Activated T-cell treated with anti-CD3 and anti-CD28 coated beads, Interleukin-2, amount 50 U/mL, for 72 hours (primary cell): ENCODE results near the gene RFT1. TPM values are rescaled to one million over a fixed set of nuclear protein-coding genes. Genes with fewer than 3 reads are reported as not detected.

ENCODE experiments used
- ATAC-seq, 2 donors: fragments of 150-1000 bp; cut with Tn5 transposase; replicated peaks in 1 of 2; 2 replicates each; pipeline ENCODE4 v1.10.0; 2021; ENCODE audit warnings: moderate library complexity in 2 of 2, mild to moderate bottlenecking in 1 of 2
- DNase-seq, 2 donors: peaks; one replicate each; pipeline ENCODE4 v3.0.0; 2021 to 2022; ENCODE audit warnings: mixed read lengths in 1 of 2
- H3K27ac Mint-ChIP-seq: one replicate; pipeline ENCODE4 v1.8.0; 2022; ENCODE audit warnings: mild to moderate bottlenecking, moderate library complexity, mixed read lengths
- H3K27me3 Mint-ChIP-seq: one replicate; pipeline ENCODE4 v1.8.0; 2022; ENCODE audit warnings: low read depth, mixed read lengths
- H3K36me3 Mint-ChIP-seq, 2 donors: one replicate each; pipeline ENCODE4 v1.8.0; 2022; ENCODE audit warnings: mixed read lengths in 2 of 2, mild to moderate bottlenecking in 1 of 2; ENCODE audit not compliant: insufficient read depth in 2 of 2
- H3K4me1 Mint-ChIP-seq: one replicate; pipeline ENCODE4 v1.8.0; 2022; ENCODE audit warnings: low read depth, mixed read lengths
- H3K4me3 Mint-ChIP-seq, 2 donors: one replicate each; pipeline ENCODE4 v1.8.0; 2022; ENCODE audit warnings: mild to moderate bottlenecking in 2 of 2, mixed read lengths in 2 of 2, moderate library complexity in 2 of 2
- H3K9me3 Mint-ChIP-seq, 2 donors: one replicate each; pipeline ENCODE4 v1.8.0; 2022; ENCODE audit warnings: mixed read lengths in 2 of 2
- total RNA-seq, 2 donors: library from RNA; stranded (reverse); gene quantifications; one replicate each; pipeline ENCODE4 v1.2.3, GENCODE V29; 2022

RFT1 gene
- total RNA-seq, 2 donors from 2014 or later = 26.6 to 29.9 TPM

DNA sequence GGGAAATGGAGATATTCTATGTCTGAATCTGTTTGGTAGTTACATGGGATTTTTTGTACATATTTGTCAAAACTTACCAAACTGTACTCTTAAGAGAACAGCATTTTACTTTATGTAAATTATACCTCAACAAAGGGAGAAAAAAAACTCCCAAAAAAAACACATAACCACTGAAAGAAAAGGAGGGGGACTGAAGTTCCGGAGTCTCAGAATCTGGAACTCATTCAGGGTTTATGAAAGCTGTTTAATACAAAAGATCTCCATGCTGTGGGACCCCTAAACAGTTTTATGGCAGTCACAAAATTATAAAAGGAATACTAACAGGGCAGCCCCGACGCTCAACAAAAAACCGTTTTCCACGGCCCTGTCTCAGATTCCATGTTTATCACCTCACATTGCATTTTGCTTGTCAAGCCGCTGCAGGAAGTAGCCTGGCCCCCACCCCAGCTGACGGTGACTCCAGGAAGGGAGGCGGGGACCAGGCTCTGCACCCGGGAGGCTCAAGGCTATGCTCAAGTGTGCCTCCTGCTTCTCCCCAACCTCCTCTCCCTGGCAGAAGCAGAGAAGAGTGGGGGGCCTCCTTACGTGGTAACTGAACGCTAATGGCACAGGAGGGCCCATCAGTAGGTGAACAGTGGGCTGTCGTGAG lies 29.3 kb downstream of the RFT1 start:
- H3K27ac Mint-ChIP-seq = peak overlapping the region; percentile 68
- ATAC-seq (no peak), DNase-seq (no peak)
- H3K4me3 Mint-ChIP-seq = peak overlapping the region; percentile 70 to 89
- peaks cover 2 to 19% of the 10 kb centered on the region in 2 donors for H3K36me3 Mint-ChIP-seq
- H3K9me3 Mint-ChIP-seq = no peaks in the 10 kb centered on the region
- H3K4me1 Mint-ChIP-seq = peaks cover 52% of the 10 kb centered on the region
- no peaks in the 10 kb centered on the region for H3K27me3 Mint-ChIP-seq

- no peaks in the 10 kb centered on the region for H3K27me3 Mint-ChIP-seq
- no peak for DNase-seq
- H3K4me3 Mint-ChIP-seq = no peak overlapping the region
- peak overlapping the region; percentile 86 for H3K27ac Mint-ChIP-seq
- H3K4me1 Mint-ChIP-seq = peaks cover 28% of the 10 kb centered on the region
- H3K36me3 Mint-ChIP-seq = peaks cover 0 to 10% of the 10 kb centered on the region in 2 donors
- no peaks in the 10 kb centered on the region for H3K9me3 Mint-ChIP-seq
- no peak for ATAC-seq
These were observed 32.3 kb downstream of the RFT1 start for GRCh38 chr3:53097887-53098286.

DNA sequence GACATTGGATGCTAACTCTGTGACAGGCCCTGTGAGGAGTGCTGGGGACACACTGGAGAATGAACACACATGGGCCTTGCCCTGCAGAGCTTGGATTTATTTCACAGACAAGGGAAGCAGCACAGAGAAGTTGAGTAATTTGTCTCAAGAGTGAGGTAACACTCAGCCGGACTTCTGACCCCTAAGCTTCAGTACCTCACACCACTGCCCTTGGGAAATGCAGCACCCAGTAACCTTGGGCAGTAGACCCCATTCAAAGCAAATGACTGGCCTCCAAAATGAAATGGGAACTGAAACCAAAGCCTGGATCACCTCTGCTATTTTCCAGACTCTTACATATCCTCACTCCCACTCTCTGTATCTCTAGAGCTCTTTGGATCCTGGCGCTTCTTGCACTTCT lies 37.3 kb downstream of the RFT1 start:
- no peaks in the 10 kb centered on the region for H3K4me1 Mint-ChIP-seq
- H3K27ac Mint-ChIP-seq = no peak overlapping the region
- H3K9me3 Mint-ChIP-seq = no peaks in the 10 kb centered on the region
- H3K27me3 Mint-ChIP-seq = no peaks in the 10 kb centered on the region
- ATAC-seq (no peak), DNase-seq (no peak)
- H3K36me3 Mint-ChIP-seq = peaks cover 0 to 7% of the 10 kb centered on the region in 2 donors
- H3K4me3 Mint-ChIP-seq = no peak overlapping the region

GRCh38 chr3:53092216-53092615 lies 38.0 kb downstream of the RFT1 start:
- H3K4me3 Mint-ChIP-seq = no peak overlapping the region
- no peak for DNase-seq
- no peak for ATAC-seq
- H3K27ac Mint-ChIP-seq = no peak overlapping the region
- H3K4me1 Mint-ChIP-seq = no peaks in the 10 kb centered on the region
- no peaks in the 10 kb centered on the region for H3K27me3 Mint-ChIP-seq
- no peaks in the 10 kb centered on the region for H3K9me3 Mint-ChIP-seq
- peaks cover 0 to 7% of the 10 kb centered on the region in 2 donors for H3K36me3 Mint-ChIP-seq

DNA sequence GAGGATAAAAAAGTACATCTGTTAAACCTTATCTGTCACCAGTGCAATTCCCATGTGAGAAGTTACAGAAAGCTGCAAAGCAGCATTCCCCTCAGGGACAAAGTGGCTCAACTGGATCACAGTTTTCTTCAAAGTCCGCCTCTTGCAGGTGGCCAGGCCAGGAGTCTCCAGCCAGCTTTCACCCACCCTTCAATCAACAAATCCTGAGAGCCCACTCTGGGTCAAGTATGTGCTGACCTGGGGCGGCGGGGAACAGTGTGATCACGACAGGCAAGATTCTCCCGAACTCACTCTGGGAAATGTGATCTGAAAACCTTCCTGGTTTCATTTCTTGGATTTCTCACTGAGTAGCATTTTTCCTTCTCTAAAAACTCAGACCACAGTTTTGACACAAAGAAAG lies 39.2 kb downstream of the RFT1 start:
- Mint-ChIP-seq H3K27ac (no peak overlapping the region), H3K4me1 (no peaks in the 10 kb centered on the region), H3K9me3 (no peaks in the 10 kb centered on the region), H3K4me3 (no peak overlapping the region), H3K36me3 (peaks cover 0 to 7% of the 10 kb centered on the region in 2 donors), H3K27me3 (no peaks in the 10 kb centered on the region)
- ATAC-seq (no peak), DNase-seq (no peak)

GRCh38 chr3:53089511-53089910 lies 40.7 kb downstream of the RFT1 start:
- H3K27ac Mint-ChIP-seq = no peak overlapping the region
- H3K4me3 Mint-ChIP-seq = no peak overlapping the region
- no peaks in the 10 kb centered on the region for H3K9me3 Mint-ChIP-seq
- no peaks in the 10 kb centered on the region for H3K27me3 Mint-ChIP-seq
- DNase-seq (no peak), ATAC-seq (no peak)
- peaks cover 0 to 4% of the 10 kb centered on the region in 2 donors for H3K36me3 Mint-ChIP-seq
- H3K4me1 Mint-ChIP-seq = no peaks in the 10 kb centered on the region

DNA sequence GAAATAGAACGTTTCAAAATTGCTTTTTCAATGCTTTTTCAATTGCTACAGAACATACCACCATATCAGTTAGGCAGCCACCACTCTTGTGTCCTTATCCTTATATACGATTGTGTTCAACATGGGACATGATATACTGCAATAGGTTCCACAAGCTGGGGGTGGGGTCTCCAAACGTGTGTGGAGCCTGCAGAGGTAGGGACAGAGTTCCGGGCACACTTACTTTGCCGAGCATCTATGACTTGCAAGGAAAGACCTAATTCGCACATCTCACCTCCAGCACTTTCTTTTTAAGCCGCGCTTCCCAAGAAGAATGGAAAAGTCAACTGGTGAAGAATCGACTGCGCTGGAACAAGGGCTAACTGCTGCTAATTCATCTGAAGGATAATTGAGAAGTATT lies 44.8 kb downstream of the RFT1 start:
- H3K4me3 Mint-ChIP-seq = no peak overlapping the region
- no peak for DNase-seq
- no peaks in the 10 kb centered on the region for H3K4me1 Mint-ChIP-seq

GRCh38 chr3:53084310-53085001 lies 45.8 kb downstream of the RFT1 start:
- no peak overlapping the region for H3K27ac Mint-ChIP-seq
- H3K9me3 Mint-ChIP-seq = no peaks in the 10 kb centered on the region
- no peaks in the 10 kb centered on the region for H3K4me1 Mint-ChIP-seq
- peaks cover 0 to 3% of the 10 kb centered on the region in 2 donors for H3K36me3 Mint-ChIP-seq
- no peak overlapping the region for H3K4me3 Mint-ChIP-seq
- no peaks in the 10 kb centered on the region for H3K27me3 Mint-ChIP-seq
- peak in 1 of 2 donors; percentile 45 for ATAC-seq
- DNase-seq = no peak

More for the DNA sequence above, 44.8 kb downstream of the RFT1 start:
- Mint-ChIP-seq H3K9me3 (no peaks in the 10 kb centered on the region), H3K36me3 (peaks cover 0 to 3% of the 10 kb centered on the region in 2 donors), H3K27ac (no peak overlapping the region), H3K27me3 (no peaks in the 10 kb centered on the region)
- no peak for ATAC-seq

DNA sequence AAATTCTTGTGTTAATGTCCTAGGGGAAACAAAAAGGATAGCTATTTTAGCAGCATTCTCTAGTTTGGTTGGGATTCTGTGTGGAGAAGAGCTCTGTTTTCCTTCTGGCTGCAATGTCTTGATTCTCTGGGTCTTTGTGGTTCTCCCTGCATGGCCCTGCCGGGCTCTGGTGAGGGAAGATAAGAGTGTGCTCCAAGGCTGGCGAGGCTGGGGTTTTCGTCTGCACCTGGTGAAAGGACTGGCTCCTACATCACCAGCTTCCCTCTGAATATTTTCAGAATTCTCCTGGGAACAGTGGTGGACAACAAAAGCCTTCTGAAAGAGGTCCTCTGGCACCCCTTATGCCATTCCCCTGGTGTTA lies 46.3 kb downstream of the RFT1 start:
- no peaks in the 10 kb centered on the region for H3K9me3 Mint-ChIP-seq
- H3K36me3 Mint-ChIP-seq = peaks cover 0 to 3% of the 10 kb centered on the region in 2 donors
- H3K27ac Mint-ChIP-seq = no peak overlapping the region
- no peak for ATAC-seq
- H3K27me3 Mint-ChIP-seq = no peaks in the 10 kb centered on the region
- no peak for DNase-seq
- no peak overlapping the region for H3K4me3 Mint-ChIP-seq
- no peaks in the 10 kb centered on the region for H3K4me1 Mint-ChIP-seq

GRCh38 chr3:53083521-53083920 lies 46.7 kb downstream of the RFT1 start:
- H3K4me3 Mint-ChIP-seq = no peak overlapping the region
- H3K4me1 Mint-ChIP-seq = no peaks in the 10 kb centered on the region
- peaks cover 0 to 2% of the 10 kb centered on the region in 2 donors for H3K36me3 Mint-ChIP-seq
- H3K27ac Mint-ChIP-seq = no peak overlapping the region
- H3K27me3 Mint-ChIP-seq = no peaks in the 10 kb centered on the region
- ATAC-seq (no peak), DNase-seq (no peak)
- H3K9me3 Mint-ChIP-seq = no peaks in the 10 kb centered on the region

DNA sequence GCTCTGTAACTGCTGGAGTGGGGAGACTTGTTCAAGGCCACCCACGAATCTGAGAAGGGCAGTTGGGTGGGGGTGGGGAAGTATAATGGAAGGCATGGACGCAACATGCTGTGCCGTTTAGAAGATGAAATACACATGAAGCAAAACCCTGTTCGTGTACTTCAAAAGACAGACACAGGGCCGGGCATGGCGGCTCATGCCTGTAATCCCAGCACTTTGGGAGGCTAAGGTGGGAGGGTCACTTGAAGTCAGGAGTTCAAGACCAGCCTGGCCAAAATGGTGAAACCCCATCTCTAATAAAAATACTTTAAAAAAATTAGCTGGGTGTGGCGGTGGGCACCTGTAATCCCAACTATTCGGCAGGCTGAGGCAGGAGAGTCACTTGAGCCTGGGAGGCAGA lies 47.5 kb downstream of the RFT1 start:
- Mint-ChIP-seq H3K36me3 (no peaks in the 10 kb centered on the region), H3K9me3 (no peaks in the 10 kb centered on the region), H3K27me3 (no peaks in the 10 kb centered on the region), H3K4me1 (no peaks in the 10 kb centered on the region), H3K4me3 (no peak overlapping the region), H3K27ac (no peak overlapping the region)
- ATAC-seq (no peak), DNase-seq (no peak)

GRCh38 chr3:53081318-53081717 lies 48.9 kb downstream of the RFT1 start:
- DNase-seq = no peak
- no peaks in the 10 kb centered on the region for H3K27me3 Mint-ChIP-seq
- H3K27ac Mint-ChIP-seq = no peak overlapping the region
- no peak for ATAC-seq
- no peaks in the 10 kb centered on the region for H3K9me3 Mint-ChIP-seq
- H3K4me3 Mint-ChIP-seq = no peak overlapping the region
- H3K36me3 Mint-ChIP-seq = no peaks in the 10 kb centered on the region
- no peaks in the 10 kb centered on the region for H3K4me1 Mint-ChIP-seq

GRCh38 chr3:53080612-53081205 lies 49.5 kb downstream of the RFT1 start:
- H3K27me3 Mint-ChIP-seq = no peaks in the 10 kb centered on the region
- no peaks in the 10 kb centered on the region for H3K4me1 Mint-ChIP-seq
- DNase-seq = no peak

More at GRCh38 chr3:53080612-53081205, 49.5 kb downstream of the RFT1 start:
- Mint-ChIP-seq H3K9me3 (no peaks in the 10 kb centered on the region), H3K4me3 (no peak overlapping the region), H3K27ac (no peak overlapping the region), H3K36me3 (no peaks in the 10 kb centered on the region)
- no peak for ATAC-seq
